C4-2B (cell line): ENCODE measurements around the gene PRKAG1.

Experiments used
- CTCF ChIP-seq: fragments of 450-650 bp; conservative IDR thresholded peaks from 2 replicates; pipeline ENCODE4 v1.5.1; 2017; ENCODE audit warnings: mild to moderate bottlenecking
- ZFX ChIP-seq: fragments of 450-650 bp; IDR thresholded peaks from 2 replicates; pipeline ENCODE4 v1.6.1; 2017

- TF ChIP-seq CTCF (no peak), ZFX (no peak)
Measured at GRCh38 chr12:49033611-49034285, 15.2 kb upstream of the PRKAG1 start.
